GM18873 (cell line): Measurements from ENCODE around the gene MRPL40.
"Not testable (repeated sequence)": the region's sequence is repeated elsewhere in the genome, so short reads cannot be mapped to it uniquely, and the experiment has no call there.

Source experiments
- ATAC-seq: cut with Tn5 transposase; IDR thresholded peaks from one replicate; pipeline ENCODE4 v1.9.1; 2021; ENCODE audit warnings: mild to moderate bottlenecking, moderate library complexity, moderate number of reproducible peaks; ENCODE audit not compliant: unreplicated experiment, low FRiP score

The MRPL40 gene

DNA sequence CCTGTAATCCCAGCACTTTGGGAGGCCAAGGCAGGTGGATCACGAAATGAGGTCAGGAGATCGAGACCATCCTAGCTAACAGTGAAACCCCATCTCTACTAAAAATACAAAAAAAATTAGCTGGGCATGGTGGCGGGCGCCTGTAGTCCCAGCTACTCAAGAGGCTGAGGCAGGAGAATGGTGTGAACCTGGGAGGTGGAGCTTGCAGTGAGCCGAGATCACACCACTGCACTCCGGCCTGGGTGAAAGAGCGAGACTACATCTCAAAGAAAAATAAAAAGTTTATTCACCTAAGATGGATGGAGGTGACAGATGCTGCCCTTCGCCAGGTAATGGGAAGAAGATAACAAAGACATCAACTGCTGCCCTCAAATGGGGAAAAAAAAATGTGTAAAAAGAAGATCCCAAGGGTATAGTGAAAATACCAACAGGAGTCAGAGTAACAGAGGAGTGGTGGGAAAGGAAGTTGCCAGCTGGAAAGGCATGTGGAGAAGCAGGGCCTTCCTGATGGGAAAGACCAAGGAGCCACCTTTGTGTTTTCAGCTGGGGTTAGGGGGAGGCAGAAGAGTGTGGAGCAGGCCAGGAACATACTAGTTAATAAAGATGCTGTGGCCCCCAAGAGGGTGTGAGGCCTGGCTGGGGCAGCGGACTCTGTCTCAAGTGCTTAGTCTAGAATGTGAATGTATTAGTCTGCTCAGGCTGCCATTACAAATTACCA is 4.3 kb downstream of the MRPL40 start:
- ATAC-seq, result not testable (repeated sequence)

DNA sequence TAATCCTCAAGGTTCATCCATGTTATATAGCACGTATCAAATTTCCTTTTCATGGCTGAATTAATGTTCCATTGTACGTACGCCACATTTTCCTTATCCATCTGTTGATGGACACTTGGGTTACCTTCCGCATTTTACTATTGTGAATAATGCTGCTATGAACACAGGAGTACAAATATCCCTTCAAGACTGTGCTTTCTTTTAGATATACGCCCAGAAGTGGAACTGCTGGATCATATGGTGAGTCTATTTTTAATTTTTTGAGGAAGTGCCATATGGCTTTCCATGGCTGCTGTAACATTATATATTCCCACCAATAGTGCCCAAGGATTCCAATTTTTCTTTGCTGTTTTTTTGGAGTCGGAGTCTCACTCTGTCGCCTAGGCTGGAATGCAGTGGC is 6.0 kb downstream of the MRPL40 start:
- no peak for ATAC-seq

DNA sequence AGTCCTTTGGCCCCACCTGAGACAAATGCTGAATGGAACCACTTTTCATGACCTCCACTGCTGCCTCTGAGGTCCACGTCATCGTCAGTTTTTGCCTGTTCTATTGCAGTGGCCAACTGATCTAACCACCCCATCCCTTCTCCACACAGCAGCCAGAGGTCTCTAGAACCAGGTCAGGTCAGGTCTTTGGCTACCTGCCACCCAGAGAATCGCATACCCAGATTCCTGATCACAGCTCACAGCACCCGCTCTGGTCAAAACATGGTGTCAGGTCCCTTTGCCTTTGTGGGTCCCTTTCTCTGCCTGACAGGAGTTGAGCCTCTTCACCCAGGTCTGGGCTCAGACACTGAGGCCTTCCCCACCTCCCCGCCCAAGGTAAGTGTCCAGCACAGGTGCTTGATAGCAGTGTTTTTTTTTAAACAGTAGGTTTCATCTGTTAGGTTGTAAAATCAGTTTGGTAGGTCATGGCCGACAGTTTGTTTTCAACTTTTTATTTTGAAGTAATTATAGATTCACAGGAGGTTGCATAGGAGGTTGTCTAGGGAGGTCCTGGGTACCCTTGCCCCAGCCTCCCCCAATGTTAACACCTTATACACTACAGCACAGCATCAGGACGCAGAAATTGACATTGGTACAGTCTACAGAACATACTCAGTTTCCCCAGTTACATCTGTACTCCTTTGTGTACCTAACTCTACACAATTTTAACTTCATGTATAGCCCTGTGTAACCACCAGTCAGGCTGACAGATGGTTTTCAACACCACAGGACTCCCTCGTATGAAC is 8.3 kb downstream of the MRPL40 start:
- no peak for ATAC-seq

DNA sequence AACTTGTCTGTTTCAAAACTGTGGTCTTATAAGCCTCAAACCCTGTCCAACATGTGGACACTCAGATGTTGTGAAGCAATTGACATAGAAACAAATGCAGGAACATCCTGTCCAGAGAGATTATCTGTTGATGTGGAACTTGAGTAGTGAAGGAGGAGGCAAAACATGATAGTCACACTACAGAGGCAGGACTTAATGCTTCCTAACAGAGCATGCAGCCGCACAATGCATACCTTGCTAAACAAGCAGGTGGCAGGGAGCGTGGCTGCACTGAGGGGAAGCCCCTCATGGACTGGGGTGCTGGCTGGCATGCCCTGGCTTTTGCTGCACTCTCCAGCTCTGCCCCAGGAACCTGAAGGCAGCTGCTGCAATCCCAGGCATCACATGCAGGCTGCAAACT is 9.8 kb downstream of the MRPL40 start:
- ATAC-seq, result no peak

DNA sequence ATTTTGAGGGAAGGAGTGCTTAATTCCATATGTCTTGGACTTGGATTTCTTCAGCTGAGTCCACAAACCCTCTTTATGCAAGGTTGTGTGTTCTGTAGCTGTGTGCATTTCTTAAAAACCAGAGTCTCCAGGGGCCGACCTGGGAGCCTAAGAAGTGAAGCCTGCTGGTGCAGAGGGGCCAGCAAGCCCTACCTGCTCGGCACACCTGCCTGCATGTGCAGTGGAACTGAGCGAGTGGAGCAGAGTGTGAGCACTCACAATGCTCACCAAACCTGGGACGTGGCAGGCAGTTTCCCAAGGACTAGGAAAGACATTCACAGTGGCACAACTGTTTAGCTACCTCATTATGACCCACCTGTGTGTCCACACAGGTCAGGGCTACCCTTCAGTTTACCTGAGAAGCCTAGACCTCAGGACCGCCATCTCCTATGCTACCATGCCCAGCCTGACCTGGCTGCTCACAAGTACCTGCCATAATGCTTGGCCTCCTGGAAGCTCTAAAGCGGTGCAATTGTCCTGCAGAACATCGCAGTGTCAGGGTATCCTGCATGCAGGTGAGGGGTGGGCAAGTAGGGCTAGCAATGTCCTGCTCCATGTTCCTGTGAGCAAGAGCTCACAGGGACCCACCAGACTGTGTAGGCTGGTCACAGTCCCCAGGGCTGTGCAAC is 11.3 kb downstream of the MRPL40 start:
- no peak for ATAC-seq

DNA sequence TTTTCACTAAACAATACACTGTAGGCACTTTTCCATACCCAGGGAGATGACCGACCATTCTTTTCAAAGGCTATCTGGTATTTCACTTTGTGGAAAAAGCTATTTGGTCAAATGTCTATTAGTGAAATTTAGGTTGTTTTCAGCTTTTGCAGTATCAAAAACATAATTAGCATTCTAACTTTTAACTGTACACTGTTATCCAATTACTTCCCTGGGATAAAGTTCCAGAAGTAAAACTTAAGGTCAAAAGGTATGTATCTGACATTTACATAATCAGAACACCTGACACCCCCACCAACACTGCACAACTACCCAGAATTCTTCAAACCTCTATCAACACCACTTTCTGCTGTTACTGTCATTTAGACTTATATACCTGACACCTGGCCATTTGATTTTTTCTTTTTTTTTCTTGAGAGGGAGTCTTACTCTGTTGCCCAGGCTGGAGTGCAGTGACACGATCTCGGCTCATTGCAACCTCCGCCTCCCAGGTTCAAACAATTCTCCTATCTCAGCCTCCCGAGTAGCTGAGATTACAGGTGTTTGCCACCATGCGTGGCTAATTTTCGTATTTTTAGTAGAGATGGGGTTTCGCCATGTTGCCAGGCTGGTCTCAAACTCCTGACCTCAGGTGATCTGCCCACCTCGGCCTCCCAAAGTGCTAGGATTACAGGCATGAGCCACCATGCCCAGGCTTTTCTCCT is 13.1 kb downstream of the MRPL40 start:
- not testable (repeated sequence) for ATAC-seq

DNA sequence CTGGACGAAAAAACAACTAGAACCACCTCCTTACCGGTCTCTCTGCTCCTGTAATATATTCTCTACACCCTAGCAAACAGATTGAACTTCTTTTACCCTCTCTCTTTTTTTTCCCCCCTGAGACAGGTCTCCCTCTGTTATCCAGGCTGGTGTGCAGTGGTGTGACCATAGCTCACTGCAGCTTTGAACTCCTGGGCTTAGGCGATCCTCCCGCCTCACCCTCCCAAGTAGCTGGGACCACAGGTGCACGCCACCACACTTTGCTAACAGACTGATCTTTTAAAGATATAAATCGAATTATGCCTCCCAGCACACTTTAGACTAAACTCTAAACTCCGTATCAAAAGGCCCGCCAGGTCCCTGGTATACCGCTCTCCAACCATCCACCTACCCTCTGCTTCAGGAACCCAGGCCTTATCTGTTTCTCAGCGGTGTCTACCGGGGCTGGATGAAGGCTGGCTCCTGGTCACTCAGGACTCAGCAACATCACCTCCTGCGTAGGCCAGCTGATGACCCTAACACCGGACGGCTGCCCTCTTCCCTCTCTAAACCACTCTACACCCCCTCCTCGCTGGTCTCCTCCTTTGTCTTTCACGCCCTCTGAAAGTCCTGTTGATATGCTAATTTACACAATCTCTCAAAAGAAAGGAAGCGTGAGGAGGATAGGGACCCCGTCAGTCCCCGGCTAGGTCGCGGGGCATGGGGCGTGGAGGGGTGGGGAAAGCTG is 14.4 kb downstream of the MRPL40 start:
- ATAC-seq, result no peak

DNA sequence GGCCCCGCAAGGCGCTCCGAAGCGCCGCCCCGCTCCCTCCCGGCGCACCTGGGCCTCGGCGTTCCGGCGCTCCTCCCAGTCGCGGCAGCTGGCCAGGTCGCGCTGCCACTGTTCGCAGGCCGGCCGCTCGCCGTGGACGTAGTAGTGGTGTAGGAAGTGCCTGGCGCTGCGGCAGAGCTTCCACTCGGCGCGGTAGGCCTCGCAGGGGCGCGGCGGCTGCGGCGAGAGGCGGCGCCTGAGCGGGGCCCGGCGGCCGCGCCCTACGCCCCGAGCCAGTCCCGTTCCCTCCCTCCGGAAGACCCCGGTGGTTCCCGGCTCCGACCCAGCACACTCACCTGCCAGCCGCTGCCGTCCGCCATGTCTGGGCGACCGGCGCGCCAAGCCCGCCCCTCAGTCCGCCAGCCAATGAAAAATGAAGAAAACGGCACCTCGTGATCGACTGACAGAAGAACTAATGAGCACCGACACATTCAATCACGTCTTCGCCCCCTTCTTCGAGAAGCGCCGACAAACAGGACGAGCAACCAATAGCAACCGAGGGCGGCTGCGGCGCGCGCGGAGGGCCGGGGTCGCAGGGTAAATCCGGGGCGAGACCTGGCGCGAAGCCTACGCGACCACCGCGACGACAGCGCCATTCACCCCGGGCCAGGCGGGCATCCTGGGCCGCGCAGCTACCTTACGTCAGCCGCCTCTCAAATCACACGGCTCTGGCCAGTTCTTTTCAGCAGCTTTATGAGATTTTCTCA is 15.2 kb downstream of the MRPL40 start, which contains the start of gene C22orf39:
Gene C22orf39, minus strand, starts transcription at position 382 of the 746 bp plus-strand sequence. Its CDS starts 23 bp downstream, at position 359.
- ATAC-seq, result peak; percentile 74

DNA sequence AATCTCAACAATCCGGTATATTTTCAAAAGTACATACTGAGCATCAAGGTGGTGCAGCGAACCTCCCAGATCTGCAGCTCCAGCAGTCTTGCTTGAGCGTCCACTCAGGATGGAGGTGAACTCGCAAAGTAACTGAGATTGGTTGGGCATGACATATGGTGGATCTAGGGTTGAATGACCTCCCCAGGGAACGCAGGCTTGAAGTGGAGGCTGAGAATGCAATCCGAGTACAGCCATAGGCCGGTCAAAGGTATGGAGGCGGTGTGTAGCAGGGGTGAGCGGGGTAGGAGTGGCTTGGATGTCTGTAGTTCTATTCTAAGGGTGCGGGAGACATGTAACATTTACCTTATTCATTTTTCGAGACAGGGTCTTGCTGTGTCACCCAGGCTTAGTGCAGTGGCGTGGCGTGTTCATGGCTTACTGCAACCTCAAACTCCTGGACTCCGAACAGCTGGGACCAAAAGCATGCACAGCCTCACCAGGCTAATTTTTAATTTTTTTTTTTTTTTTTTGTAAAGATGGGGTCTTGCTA is 15.8 kb downstream of the MRPL40 start:
- no peak for ATAC-seq

DNA sequence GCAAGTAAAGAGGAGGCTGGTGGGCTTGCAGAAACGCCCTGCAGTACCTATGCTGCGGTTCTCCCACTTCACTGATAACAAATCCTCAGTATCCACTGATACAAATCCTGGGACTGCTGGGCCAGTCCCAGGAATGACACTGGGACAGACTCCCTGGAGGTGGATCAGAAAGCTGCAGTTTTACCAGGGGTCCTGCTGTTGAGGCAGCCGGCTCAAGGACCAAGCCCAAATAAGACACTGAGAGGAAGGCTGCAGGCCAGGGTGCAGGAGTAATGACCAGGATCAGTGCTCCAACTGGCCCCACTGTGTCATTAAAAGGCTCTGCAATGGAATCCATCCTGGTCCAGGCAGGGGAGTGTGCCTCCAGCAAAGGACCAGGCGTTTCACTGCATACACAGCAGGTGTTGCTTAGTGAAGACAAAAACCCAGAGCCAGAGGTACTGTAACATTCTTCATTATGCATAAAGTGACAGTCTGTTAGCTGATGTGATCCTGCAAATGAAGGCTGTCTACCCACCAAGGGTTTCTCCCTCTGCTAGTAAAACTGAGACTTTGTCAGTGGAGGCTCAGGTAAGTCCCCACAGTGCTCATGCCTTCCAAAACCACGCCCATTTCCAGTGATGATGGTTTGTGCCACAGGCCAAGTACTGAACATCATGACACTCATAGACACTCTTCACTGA is 16.5 kb downstream of the MRPL40 start:
- no peak for ATAC-seq

DNA sequence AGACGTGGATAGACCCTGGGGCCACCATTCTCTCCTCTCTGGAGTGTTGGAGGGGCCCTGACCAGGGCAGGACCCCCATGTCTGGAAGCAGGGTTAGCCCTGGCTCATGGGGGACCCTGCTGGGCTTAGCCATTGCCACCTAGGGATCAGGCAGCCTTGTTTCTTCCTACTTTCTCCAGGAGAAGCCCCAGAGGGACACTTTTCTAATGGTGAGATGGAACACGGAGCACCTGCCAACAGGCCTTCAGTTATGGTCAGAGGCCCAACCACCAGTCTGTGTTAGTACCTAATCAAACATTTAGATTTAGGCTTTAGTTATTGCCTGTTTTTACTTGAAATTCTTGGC is 17.1 kb downstream of the MRPL40 start:
- no peak for ATAC-seq

DNA sequence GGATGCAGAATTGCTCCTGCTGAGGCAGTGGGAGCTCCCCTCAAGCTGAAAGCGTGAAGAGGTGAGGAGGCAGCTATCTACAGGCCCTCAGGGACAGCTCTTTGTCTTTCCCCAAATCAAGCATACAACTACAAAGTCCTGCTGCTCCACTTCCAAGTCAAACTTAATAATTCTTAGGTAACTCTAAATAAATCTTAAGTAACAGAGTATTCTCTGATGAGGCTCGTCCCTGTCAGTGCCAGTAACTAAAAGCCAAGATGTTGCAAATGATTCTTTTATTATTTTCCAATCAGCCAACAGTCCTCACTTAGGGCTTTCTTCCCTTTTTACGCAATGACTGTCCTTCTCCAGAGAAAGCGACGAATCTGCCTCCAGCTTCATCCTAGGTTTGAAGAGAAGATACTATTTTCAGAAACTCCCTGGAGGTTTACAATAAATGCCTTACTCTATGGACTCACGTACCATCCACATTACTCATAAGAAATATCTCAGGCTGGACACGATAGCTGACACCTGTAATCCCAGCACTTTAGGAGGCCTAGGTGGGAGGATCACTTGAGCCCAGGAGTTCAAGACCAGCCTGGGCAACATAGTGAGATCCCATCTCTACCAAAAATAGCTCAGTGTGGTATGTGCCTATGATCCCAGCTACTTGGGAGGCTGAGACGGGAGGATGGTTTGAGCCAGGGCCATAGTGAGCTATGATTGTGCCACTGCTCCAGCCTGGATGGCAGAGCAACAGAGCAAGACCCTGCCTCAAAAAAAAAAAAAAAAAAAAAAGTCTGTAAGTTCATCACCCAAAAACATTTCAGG is 18.2 kb downstream of the MRPL40 start:
- no peak for ATAC-seq

DNA sequence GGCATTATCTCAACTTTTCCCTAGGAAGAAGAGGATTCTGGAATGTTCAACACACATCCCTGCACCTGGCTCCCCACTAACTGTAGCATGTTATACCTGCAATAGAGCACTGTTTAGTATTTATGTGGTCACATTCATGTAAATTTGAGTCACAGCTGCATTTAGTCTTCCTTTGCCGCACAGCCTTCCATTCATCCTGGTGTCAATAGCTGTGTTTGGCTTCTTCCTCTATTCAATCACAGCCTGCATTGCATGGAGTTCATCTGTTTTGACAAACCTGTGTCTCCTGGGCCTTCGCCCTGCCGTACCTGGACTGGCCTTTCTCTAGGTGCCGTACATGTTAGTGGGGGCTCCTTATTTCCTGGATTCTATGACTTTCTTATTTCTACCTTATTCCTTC is 19.2 kb downstream of the MRPL40 start:
- ATAC-seq, result no peak

DNA sequence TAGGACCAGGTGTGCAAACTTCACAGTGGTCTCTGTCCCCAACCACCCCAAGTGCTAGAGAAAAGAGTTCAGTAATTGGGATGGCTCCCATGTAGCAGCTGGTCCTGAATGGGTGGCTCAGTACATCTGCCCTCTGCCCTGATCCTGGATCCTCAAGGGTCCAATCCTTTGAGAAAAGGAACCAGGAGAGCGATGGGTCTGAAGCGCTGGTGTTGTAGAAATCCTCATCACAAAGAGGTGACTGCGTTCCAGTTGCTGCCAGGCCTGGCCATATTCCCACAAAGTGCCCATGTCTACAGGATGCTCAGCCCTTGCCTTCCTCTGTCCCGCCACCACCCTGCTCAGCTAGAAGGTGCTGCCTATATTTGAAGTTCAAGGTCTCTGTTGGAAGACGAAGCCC is 21.4 kb downstream of the MRPL40 start:
- ATAC-seq, result no peak

DNA sequence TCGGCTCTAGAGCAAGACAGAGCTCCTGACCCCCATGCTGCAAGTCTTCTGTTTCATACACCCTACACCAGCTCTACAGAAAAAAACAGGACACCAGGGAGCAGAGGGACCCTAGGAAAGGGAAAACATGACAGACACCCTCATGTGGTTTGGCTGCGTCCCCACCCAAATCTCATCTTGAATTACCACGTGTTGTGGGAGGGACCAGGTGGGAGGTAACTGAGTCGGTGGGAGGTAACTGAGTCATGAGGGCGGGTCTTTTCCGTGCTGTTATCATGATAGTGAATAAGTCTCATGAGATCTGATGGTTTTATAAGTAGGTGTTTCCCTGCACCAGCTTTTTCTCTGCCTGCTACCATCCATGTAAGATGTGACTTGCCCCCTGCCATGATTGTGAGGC is 21.8 kb downstream of the MRPL40 start:
- ATAC-seq, result no peak

DNA sequence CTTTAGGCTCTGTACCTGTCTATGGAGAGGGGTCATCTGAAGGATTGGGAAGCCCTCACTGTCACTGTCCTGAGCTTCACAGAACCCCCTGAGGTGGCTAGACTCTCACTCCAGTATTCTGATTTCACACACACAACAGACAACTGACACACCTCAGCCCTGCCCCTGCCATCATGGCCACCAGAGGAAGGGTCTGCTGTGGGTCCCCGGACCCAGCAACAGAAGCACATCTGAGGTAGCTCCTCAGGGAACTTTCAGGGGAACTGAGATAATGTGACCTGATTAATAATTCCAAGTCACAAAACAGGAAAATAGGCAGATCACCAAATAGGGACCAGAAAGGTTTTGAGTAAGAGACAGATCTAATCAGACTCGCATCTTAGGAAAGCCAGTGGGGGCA is 22.7 kb downstream of the MRPL40 start:
- no peak for ATAC-seq

DNA sequence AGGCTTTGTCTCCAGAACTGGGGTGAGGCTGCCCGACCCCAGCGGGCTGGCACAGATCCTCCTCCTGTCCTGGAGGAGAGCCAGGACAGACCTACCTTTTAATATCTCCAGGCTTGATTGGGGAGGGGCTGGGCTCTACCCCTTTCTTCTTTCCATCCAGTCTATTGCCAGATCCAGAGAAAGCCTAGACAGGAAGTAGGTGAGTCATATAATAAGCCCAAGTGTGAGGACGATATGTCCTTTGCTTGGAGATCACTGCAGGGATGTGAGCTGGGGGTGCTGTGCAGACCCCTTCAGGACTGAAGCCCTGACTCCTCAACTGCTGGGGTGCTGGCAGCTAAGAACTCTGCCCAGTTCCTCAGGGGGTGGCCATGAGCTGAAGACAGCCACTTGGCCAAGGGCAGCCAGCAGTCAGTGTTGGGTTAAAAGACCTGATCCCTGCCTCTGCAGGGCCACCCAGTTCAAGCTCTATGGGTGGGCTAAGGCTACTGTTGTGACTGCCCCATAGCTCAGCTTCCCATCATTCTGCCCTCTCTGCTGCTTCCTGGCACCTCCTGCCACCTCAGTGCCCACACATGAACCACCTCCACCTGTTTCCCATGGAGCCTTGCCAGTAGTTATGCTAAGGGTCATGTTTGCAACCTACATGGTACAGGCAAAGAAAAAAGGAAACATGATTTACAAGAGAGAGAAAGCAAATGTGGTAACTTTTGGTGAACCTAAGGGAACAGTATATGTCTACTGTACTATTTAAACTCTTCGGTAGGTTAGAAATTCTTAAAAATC is 23.4 kb downstream of the MRPL40 start:
- ATAC-seq, result no peak
